Measurements from ENCODE around the gene BIRC6.

DNA sequence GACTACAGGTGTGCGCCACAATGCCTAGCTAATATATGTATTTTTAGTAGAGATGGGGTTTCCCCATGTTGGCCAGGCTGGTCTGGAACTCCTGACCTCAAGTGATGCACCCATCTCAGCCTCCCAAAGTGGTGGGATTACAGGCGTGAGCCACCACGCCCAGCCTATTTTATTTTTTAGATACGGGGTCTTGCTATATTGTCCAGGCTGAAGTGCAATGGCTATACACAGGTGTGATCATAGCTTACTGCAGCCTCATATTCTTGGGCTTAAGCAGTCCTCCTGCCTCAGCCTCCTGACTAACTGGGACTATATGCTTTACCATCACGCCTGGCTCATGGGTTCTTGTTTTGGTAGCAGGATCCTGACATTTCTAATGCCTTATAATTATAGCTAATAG is 42.4 kb downstream of the BIRC6 start:
- TF ChIP-seq POLR2A (IDR thresholded peaks at IDR 0.05), result no peak
- no peak for TF ChIP-seq CTCF (IDR thresholded peaks at IDR 0.05)

Measured in uterus (tissue), 2 donors.